ENCODE measurements around the gene BCKDK.

BCKDK gene

GRCh38 chr16:31073970-31074813 lies 34.0 kb upstream of the BCKDK start, which contains the start of the genes ZNF646 and ZNF668:
Gene ZNF646 (plus strand): TSS chr16:31074422. CDS start chr16:31076325, 1,903 bp downstream.
Gene ZNF668 (minus strand): TSS chr16:31074240. CDS start chr16:31064459, 9,781 bp downstream.
- Histone ChIP-seq H3K27me3 (ENCODE audit: control insufficient read depth, insufficient read depth, low read length) (no peaks in the 10 kb centered on the region), H3K4me1 (ENCODE audit: control insufficient read depth, insufficient read depth, low read length) (peaks cover 16% of the 10 kb centered on the region)

GRCh38 chr16:31074814-31075183 lies 33.4 kb upstream of the BCKDK start:
- peak overlapping the region; percentile 85 for H3K4me2 ChIP-seq (ENCODE audit: low read length)
- peaks cover 31% of the 10 kb centered on the region for H3K36me3 ChIP-seq (ENCODE audit: insufficient read depth, low read length)
- H3K9ac ChIP-seq (ENCODE audit: low read depth, low read length), result peak overlapping the region; percentile 96
- peak overlapping the region; percentile 97 for H3K4me3 ChIP-seq (ENCODE audit: low read length)
- no peaks in the 10 kb centered on the region for H3K9me3 ChIP-seq (replicated peaks; ENCODE audit: low read length)
- H3K27me3 ChIP-seq (ENCODE audit: control insufficient read depth, insufficient read depth, low read length), result no peaks in the 10 kb centered on the region
- peaks cover 16% of the 10 kb centered on the region for H3K4me1 ChIP-seq (ENCODE audit: control insufficient read depth, insufficient read depth, low read length)

More at GRCh38 chr16:31073970-31074813, 34.0 kb upstream of the BCKDK start, which contains the start of the genes ZNF646 and ZNF668:
- peaks cover 28% of the 10 kb centered on the region for H3K36me3 ChIP-seq (ENCODE audit: insufficient read depth, low read length)
- H3K9ac ChIP-seq (ENCODE audit: low read depth, low read length), result peak within 1 kb of the TSS; percentile 96
- H3K4me3 ChIP-seq (ENCODE audit: low read length), result peak within 1 kb of the TSS; percentile 97
- H3K9me3 ChIP-seq (replicated peaks; ENCODE audit: low read length), result no peaks in the 10 kb centered on the region
- peak within 1 kb of the TSS; percentile 87 for H3K4me2 ChIP-seq (ENCODE audit: low read length)

- no peak overlapping the region for H3K4me3 ChIP-seq (ENCODE audit: low read length)
- no peak overlapping the region for H3K4me2 ChIP-seq (ENCODE audit: low read length)
- no peaks in the 10 kb centered on the region for H3K27me3 ChIP-seq (ENCODE audit: control insufficient read depth, insufficient read depth, low read length)
- H3K9ac ChIP-seq (ENCODE audit: low read depth, low read length), result no peak overlapping the region
- H3K4me1 ChIP-seq (ENCODE audit: control insufficient read depth, insufficient read depth, low read length), result peaks cover 14% of the 10 kb centered on the region
- H3K9me3 ChIP-seq (replicated peaks; ENCODE audit: low read length), result no peaks in the 10 kb centered on the region
- peaks cover 46% of the 10 kb centered on the region for H3K36me3 ChIP-seq (ENCODE audit: insufficient read depth, low read length)
These were observed 31.9 kb upstream of the BCKDK start for GRCh38 chr16:31076319-31076718.

- Histone ChIP-seq H3K27me3 (ENCODE audit: control insufficient read depth, insufficient read depth, low read length) (no peaks in the 10 kb centered on the region), H3K4me3 (ENCODE audit: low read length) (no peak overlapping the region), H3K9me3 (replicated peaks; ENCODE audit: low read length) (no peaks in the 10 kb centered on the region), H3K4me2 (ENCODE audit: low read length) (no peak overlapping the region), H3K4me1 (ENCODE audit: control insufficient read depth, insufficient read depth, low read length) (peaks cover 8% of the 10 kb centered on the region), H3K9ac (ENCODE audit: low read depth, low read length) (no peak overlapping the region), H3K36me3 (ENCODE audit: insufficient read depth, low read length) (peaks cover 49% of the 10 kb centered on the region)
These were observed 31.2 kb upstream of the BCKDK start for GRCh38 chr16:31077024-31077423.

- H3K4me2 ChIP-seq (ENCODE audit: low read length), result no peak overlapping the region
- peaks cover 7% of the 10 kb centered on the region for H3K4me1 ChIP-seq (ENCODE audit: control insufficient read depth, insufficient read depth, low read length)
- peaks cover 52% of the 10 kb centered on the region for H3K36me3 ChIP-seq (ENCODE audit: insufficient read depth, low read length)
- H3K27me3 ChIP-seq (ENCODE audit: control insufficient read depth, insufficient read depth, low read length), result no peaks in the 10 kb centered on the region
- no peak overlapping the region for H3K4me3 ChIP-seq (ENCODE audit: low read length)
- H3K9me3 ChIP-seq (replicated peaks; ENCODE audit: low read length), result no peaks in the 10 kb centered on the region
- H3K9ac ChIP-seq (ENCODE audit: low read depth, low read length), result no peak overlapping the region
These were observed 30.4 kb upstream of the BCKDK start for GRCh38 chr16:31077592-31078396.

- Histone ChIP-seq H3K27me3 (ENCODE audit: control insufficient read depth, insufficient read depth, low read length) (no peaks in the 10 kb centered on the region), H3K4me1 (ENCODE audit: control insufficient read depth, insufficient read depth, low read length) (peaks cover 7% of the 10 kb centered on the region), H3K4me2 (ENCODE audit: low read length) (no peak overlapping the region), H3K9me3 (replicated peaks; ENCODE audit: low read length) (no peaks in the 10 kb centered on the region), H3K4me3 (ENCODE audit: low read length) (no peak overlapping the region), H3K36me3 (ENCODE audit: insufficient read depth, low read length) (peaks cover 56% of the 10 kb centered on the region), H3K9ac (ENCODE audit: low read depth, low read length) (no peak overlapping the region)
These were observed 29.4 kb upstream of the BCKDK start for GRCh38 chr16:31078597-31079341.

GRCh38 chr16:31079342-31079944 lies 28.7 kb upstream of the BCKDK start:
- Histone ChIP-seq H3K4me1 (ENCODE audit: control insufficient read depth, insufficient read depth, low read length) (peaks cover 7% of the 10 kb centered on the region), H3K36me3 (ENCODE audit: insufficient read depth, low read length) (peaks cover 63% of the 10 kb centered on the region), H3K4me3 (ENCODE audit: low read length) (no peak overlapping the region), H3K9ac (ENCODE audit: low read depth, low read length) (no peak overlapping the region), H3K9me3 (replicated peaks; ENCODE audit: low read length) (no peaks in the 10 kb centered on the region), H3K4me2 (ENCODE audit: low read length) (no peak overlapping the region), H3K27me3 (ENCODE audit: control insufficient read depth, insufficient read depth, low read length) (no peaks in the 10 kb centered on the region)

GRCh38 chr16:31080035-31080629 lies 28.1 kb upstream of the BCKDK start:
- H3K27me3 ChIP-seq (ENCODE audit: control insufficient read depth, insufficient read depth, low read length), result no peaks in the 10 kb centered on the region
- H3K4me3 ChIP-seq (ENCODE audit: low read length), result no peak overlapping the region
- no peak overlapping the region for H3K4me2 ChIP-seq (ENCODE audit: low read length)
- no peak overlapping the region for H3K9ac ChIP-seq (ENCODE audit: low read depth, low read length)
- H3K4me1 ChIP-seq (ENCODE audit: control insufficient read depth, insufficient read depth, low read length), result peaks cover 5% of the 10 kb centered on the region
- no peaks in the 10 kb centered on the region for H3K9me3 ChIP-seq (replicated peaks; ENCODE audit: low read length)
- peaks cover 65% of the 10 kb centered on the region for H3K36me3 ChIP-seq (ENCODE audit: insufficient read depth, low read length)

GRCh38 chr16:31080756-31081419 lies 27.3 kb upstream of the BCKDK start:
- Histone ChIP-seq H3K4me3 (ENCODE audit: low read length) (no peak overlapping the region), H3K9ac (ENCODE audit: low read depth, low read length) (no peak overlapping the region), H3K4me2 (ENCODE audit: low read length) (no peak overlapping the region), H3K27me3 (ENCODE audit: control insufficient read depth, insufficient read depth, low read length) (no peaks in the 10 kb centered on the region), H3K9me3 (replicated peaks; ENCODE audit: low read length) (no peaks in the 10 kb centered on the region), H3K36me3 (ENCODE audit: insufficient read depth, low read length) (peaks cover 65% of the 10 kb centered on the region), H3K4me1 (ENCODE audit: control insufficient read depth, insufficient read depth, low read length) (peaks cover 13% of the 10 kb centered on the region)

Measured in skeletal muscle satellite cell (primary cell).